KMS-11 (cell line): ENCODE results near the gene SCG3.

Source experiments
- H2AFZ ChIP-seq: fragments of 200-600 bp; sonication (generic); 2 replicates; pipeline ENCODE4 v1.6.1; 2016; ENCODE audit warnings: antibody characterized with exemption, mixed run types, low read depth
- H3K27ac ChIP-seq: fragments of 200-600 bp; sonication (generic); 2 replicates; pipeline ENCODE4 v1.6.1; 2016; ENCODE audit warnings: mild to moderate bottlenecking, mixed run types
- H3K27me3 ChIP-seq: fragments of 200-600 bp; sonication (generic); 2 replicates; pipeline ENCODE4 v1.6.1; 2017; ENCODE audit warnings: mild to moderate bottlenecking, low read depth, mixed run types, moderate library complexity; ENCODE audit not compliant: insufficient read depth
- H3K36me3 ChIP-seq: fragments of 200-600 bp; sonication (generic); 2 replicates; pipeline ENCODE4 v1.6.1; 2017; ENCODE audit warnings: mild to moderate bottlenecking, mixed run types; ENCODE audit not compliant: insufficient read depth
- H3K4me1 ChIP-seq: fragments of 200-600 bp; sonication (generic); 2 replicates; pipeline ENCODE4 v1.6.1; 2016; ENCODE audit warnings: mild to moderate bottlenecking, low read depth, mixed run types; ENCODE audit not compliant: poor library complexity, severe bottlenecking
- H3K4me2 ChIP-seq: fragments of 200-600 bp; sonication (generic); 2 replicates; pipeline ENCODE4 v1.7.0; 2016; ENCODE audit warnings: mild to moderate bottlenecking, mixed run types
- H3K4me3 ChIP-seq: fragments of 200-600 bp; sonication (generic); IDR thresholded peaks from 2 replicates; pipeline ENCODE4 v1.6.1; 2017; ENCODE audit warnings: low read depth, low read length, mixed read lengths; ENCODE audit not compliant: insufficient read depth
- H3K79me2 ChIP-seq: fragments of 200-600 bp; sonication (generic); 2 replicates; pipeline ENCODE4 v1.6.1; 2016; ENCODE audit warnings: low read depth, mixed run types; ENCODE audit not compliant: insufficient read depth
- H3K9ac ChIP-seq: fragments of 200-600 bp; sonication (generic); 2 replicates; pipeline ENCODE4 v1.6.1; 2016; ENCODE audit warnings: mild to moderate bottlenecking, mixed run types
- H4K20me1 ChIP-seq: fragments of 200-600 bp; sonication (generic); 2 replicates; pipeline ENCODE4 v1.6.1; 2016; ENCODE audit warnings: mild to moderate bottlenecking, mixed run types; ENCODE audit not compliant: insufficient read depth
- CTCF ChIP-seq: fragments of 200-600 bp; sonication (generic); conservative IDR thresholded peaks from 2 replicates; pipeline ENCODE4 v1.6.1; 2017; ENCODE audit warnings: low read depth, mild to moderate bottlenecking, antibody characterized with exemption, low read length, moderate library complexity, mixed read lengths

Gene SCG3

GRCh38 chr15:51688863-51689262 is 7.6 kb downstream of the SCG3 start:
- Histone ChIP-seq H4K20me1 (no peaks in the 10 kb centered on the region), H3K27ac (no peak overlapping the region), H3K27me3 (no peaks in the 10 kb centered on the region), H3K79me2 (no peaks in the 10 kb centered on the region), H2AFZ (no peak overlapping the region), H3K36me3 (no peaks in the 10 kb centered on the region), H3K4me3 (no peak overlapping the region), H3K9ac (no peak overlapping the region), H3K4me1 (no peaks in the 10 kb centered on the region), H3K4me2 (no peak overlapping the region)
- TF ChIP-seq CTCF = no peak

GRCh38 chr15:51692154-51692553 is 10.9 kb downstream of the SCG3 start:
- no peaks in the 10 kb centered on the region for H4K20me1 ChIP-seq

GRCh38 chr15:51696566-51696965 is 15.3 kb downstream of the SCG3 start:
- Histone ChIP-seq H4K20me1 (no peaks in the 10 kb centered on the region), H3K4me3 (no peak overlapping the region)

More at GRCh38 chr15:51692154-51692553, 10.9 kb downstream of the SCG3 start:
- Histone ChIP-seq H3K79me2 (no peaks in the 10 kb centered on the region), H3K4me1 (no peaks in the 10 kb centered on the region), H3K4me3 (no peak overlapping the region), H3K9ac (no peak overlapping the region), H2AFZ (no peak overlapping the region), H3K4me2 (no peak overlapping the region), H3K27me3 (no peaks in the 10 kb centered on the region), H3K36me3 (no peaks in the 10 kb centered on the region), H3K27ac (no peak overlapping the region)
- no peak for TF ChIP-seq CTCF

GRCh38 chr15:51697163-51697562 is 15.9 kb downstream of the SCG3 start:
- H3K4me1 ChIP-seq = no peaks in the 10 kb centered on the region
- H3K36me3 ChIP-seq = no peaks in the 10 kb centered on the region
- no peak overlapping the region for H2AFZ ChIP-seq
- H4K20me1 ChIP-seq = no peaks in the 10 kb centered on the region
- H3K9ac ChIP-seq = no peak overlapping the region
- no peak overlapping the region for H3K27ac ChIP-seq
- H3K27me3 ChIP-seq = no peaks in the 10 kb centered on the region
- TF ChIP-seq CTCF = no peak
- no peak overlapping the region for H3K4me3 ChIP-seq
- H3K79me2 ChIP-seq = no peaks in the 10 kb centered on the region
- no peak overlapping the region for H3K4me2 ChIP-seq

More at GRCh38 chr15:51696566-51696965, 15.3 kb downstream of the SCG3 start:
- Histone ChIP-seq H3K9ac (no peak overlapping the region), H3K36me3 (no peaks in the 10 kb centered on the region), H3K27ac (no peak overlapping the region), H3K79me2 (no peaks in the 10 kb centered on the region), H3K4me2 (no peak overlapping the region), H3K27me3 (no peaks in the 10 kb centered on the region), H3K4me1 (no peaks in the 10 kb centered on the region), H2AFZ (no peak overlapping the region)
- no peak for TF ChIP-seq CTCF

- no peak overlapping the region for H2AFZ ChIP-seq
- TF ChIP-seq CTCF = no peak
- H3K4me1 ChIP-seq = no peaks in the 10 kb centered on the region
- H3K27me3 ChIP-seq = no peaks in the 10 kb centered on the region
- H3K4me2 ChIP-seq = no peak overlapping the region
- H3K36me3 ChIP-seq = no peaks in the 10 kb centered on the region
- no peaks in the 10 kb centered on the region for H4K20me1 ChIP-seq
- H3K79me2 ChIP-seq = no peaks in the 10 kb centered on the region
- H3K9ac ChIP-seq = no peak overlapping the region
- no peak overlapping the region for H3K4me3 ChIP-seq
- H3K27ac ChIP-seq = no peak overlapping the region
Measured at GRCh38 chr15:51699373-51699772, 18.1 kb downstream of the SCG3 start.
